ENCODE results near the gene CDC42EP2.

- no peak; the same call in 1 of the 2 replicates for TF ChIP-seq ZBTB7A (IDR thresholded peaks at IDR 0.05; ENCODE audit: low read depth)
- TF ChIP-seq EP300 (IDR thresholded peaks at IDR 0.05; ENCODE audit: borderline replicate concordance), result no peak; the same call in 1 of the 2 replicates
- TF ChIP-seq CEBPB (IDR thresholded peaks at IDR 0.05), result no peak
- no peak; the same call in 1 of the 2 replicates for TF ChIP-seq TAF1 (IDR thresholded peaks at IDR 0.05; ENCODE audit: low read depth)
- TF ChIP-seq CREB1 (IDR thresholded peaks at IDR 0.05; ENCODE audit: low read depth), result no peak
- no peak for TF ChIP-seq EGR1 (IDR thresholded peaks at IDR 0.05)
- 0 out of 2 replicates have a peak, but pooled peaks have one; percentile 11 for TF ChIP-seq NFIC (IDR thresholded peaks at IDR 0.05)
- no peak for TF ChIP-seq RAD21 (IDR thresholded peaks at IDR 0.05; ENCODE audit: low read depth)
Measured at GRCh38 chr11:65354265-65355012, 39.8 kb downstream of the CDC42EP2 start, which contains the start of gene TIGD3.

All from Ishikawa (cell line).